SK-N-SH treated with all-trans-retinoic acid at 6 μM for 48 hours (cell line): Measurements from ENCODE around the gene NEIL1.

ENCODE experiments used
- ARNTL ChIP-seq: fragments of 450-650 bp; formaldehyde crosslinking; IDR thresholded peaks from 2 replicates; pipeline ENCODE4 v1.5.0; 2020; ENCODE audit warnings: low read depth, mild to moderate bottlenecking, moderate library complexity, borderline replicate concordance
- ISL1 ChIP-seq: fragments of 250-450 bp; sonication (Bioruptor Pico); IDR thresholded peaks from 2 replicates; pipeline ENCODE4 v2.1.2; 2022; ENCODE audit warnings: mild to moderate bottlenecking, moderate library complexity
- RARB ChIP-seq: fragments of 250-450 bp; sonication (Bioruptor Pico); IDR thresholded peaks from 2 replicates; pipeline ENCODE4 v1.8.0; 2021; ENCODE audit warnings: mild to moderate bottlenecking, moderate library complexity
- TOX ChIP-seq: fragments of 250-450 bp; sonication (Bioruptor Pico); IDR thresholded peaks from 2 replicates; pipeline ENCODE4 v1.8.0; 2021; ENCODE audit warnings: mild to moderate bottlenecking, moderate library complexity, borderline replicate concordance

- TF ChIP-seq ARNTL (CRISPR knock-in tag) (no peak), ISL1 (no peak), RARB (CRISPR knock-in tag) (no peak), TOX (CRISPR knock-in tag) (no peak)
Observed at GRCh38 chr15:75369897-75370581, 23.2 kb downstream of the NEIL1 start.
